Measurements from ENCODE around the gene SULF2.

Gene SULF2

GRCh38 chr20:47708953-47709833 lies 76.1 kb downstream of the SULF2 start:
- DNase-seq = no peak

GRCh38 chr20:47708140-47708807 lies 77.0 kb downstream of the SULF2 start:
- no peak for DNase-seq

- DNase-seq = no peak
Measured at GRCh38 chr20:47706345-47706744, 78.9 kb downstream of the SULF2 start.

GRCh38 chr20:47705497-47705856 lies 79.8 kb downstream of the SULF2 start:
- DNase-seq = no peak

GRCh38 chr20:47704746-47705496 lies 80.4 kb downstream of the SULF2 start:
- DNase-seq = no peak

GRCh38 chr20:47703748-47704147 lies 81.5 kb downstream of the SULF2 start:
- DNase-seq = no peak

- DNase-seq = no peak
Measured at GRCh38 chr20:47701612-47702011, 83.7 kb downstream of the SULF2 start.

GRCh38 chr20:47700327-47700726 lies 85.0 kb downstream of the SULF2 start:
- no peak for DNase-seq

GRCh38 chr20:47699818-47700217 lies 85.5 kb downstream of the SULF2 start:
- DNase-seq = no peak

GRCh38 chr20:47698142-47698541 lies 87.1 kb downstream of the SULF2 start:
- no peak for DNase-seq

GRCh38 chr20:47696856-47697255 lies 88.4 kb downstream of the SULF2 start:
- no peak for DNase-seq

GRCh38 chr20:47694021-47694818 lies 91.1 kb downstream of the SULF2 start:
- DNase-seq = no peak

GRCh38 chr20:47691625-47692024 lies 93.7 kb downstream of the SULF2 start:
- no peak for DNase-seq

- DNase-seq = no peak
Measured at GRCh38 chr20:47689731-47690130, 95.5 kb downstream of the SULF2 start.

- no peak for DNase-seq
Measured at GRCh38 chr20:47688385-47689381, 96.6 kb downstream of the SULF2 start.

- DNase-seq = no peak
Measured at GRCh38 chr20:47687095-47687987, 97.9 kb downstream of the SULF2 start.

GRCh38 chr20:47686545-47686944 lies 98.7 kb downstream of the SULF2 start:
- no peak for DNase-seq

GRCh38 chr20:47684306-47685080 lies 100.8 kb downstream of the SULF2 start:
- DNase-seq = no peak

GRCh38 chr20:47682916-47683315 lies 102.4 kb downstream of the SULF2 start:
- no peak for DNase-seq

Measured in NK-92 treated with Interleukin-12 subunit alpha and Interleukin-12 subunit beta, amount 100 ng/mL, for 24 hours (cell line).